KG1 (cell line): ENCODE results near the gene DBNDD2.

ENCODE experiments used
- DNase-seq: peaks from one replicate; lab custom pipeline; 2025; lab: John Stamatoyannopoulos, UW

The DBNDD2 gene

DNA sequence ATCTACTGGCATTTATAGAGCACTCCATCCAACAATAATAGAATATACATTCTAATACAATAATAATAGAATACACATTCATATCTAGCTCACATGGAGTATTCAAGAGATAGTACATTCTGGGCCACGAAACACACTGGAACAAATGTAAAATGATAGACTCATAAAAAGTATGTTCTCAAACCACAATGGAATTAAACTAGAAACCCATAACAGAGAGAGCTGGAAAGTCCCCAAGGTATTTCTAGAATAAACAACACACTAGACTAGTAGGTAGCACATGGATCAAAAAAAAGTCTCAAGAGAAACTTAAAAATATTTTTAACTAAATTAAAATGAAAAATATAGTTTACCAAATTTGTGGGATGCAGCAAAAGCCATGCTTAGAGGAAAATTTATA lies 20.8 kb upstream of the DBNDD2 start:
- no peak for DNase-seq

DNA sequence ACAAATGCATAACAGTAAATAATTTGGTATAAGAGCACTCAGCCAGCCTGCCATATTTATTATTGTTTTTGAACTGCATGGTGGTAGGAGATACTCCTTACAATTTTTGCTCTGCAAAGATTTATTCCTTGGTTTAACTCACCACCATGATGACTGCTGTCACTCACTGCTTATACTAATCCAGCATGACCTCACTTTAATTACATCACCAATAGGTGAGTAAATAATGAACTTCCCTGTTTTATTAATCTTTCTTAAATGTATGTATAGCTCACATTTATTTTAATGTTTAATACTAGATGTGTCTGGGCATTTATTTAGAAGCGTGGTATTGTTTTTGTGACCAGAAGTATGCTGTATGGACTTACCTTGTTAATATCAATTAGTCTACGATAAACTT lies 17.2 kb upstream of the DBNDD2 start:
- DNase-seq, result no peak

DNA sequence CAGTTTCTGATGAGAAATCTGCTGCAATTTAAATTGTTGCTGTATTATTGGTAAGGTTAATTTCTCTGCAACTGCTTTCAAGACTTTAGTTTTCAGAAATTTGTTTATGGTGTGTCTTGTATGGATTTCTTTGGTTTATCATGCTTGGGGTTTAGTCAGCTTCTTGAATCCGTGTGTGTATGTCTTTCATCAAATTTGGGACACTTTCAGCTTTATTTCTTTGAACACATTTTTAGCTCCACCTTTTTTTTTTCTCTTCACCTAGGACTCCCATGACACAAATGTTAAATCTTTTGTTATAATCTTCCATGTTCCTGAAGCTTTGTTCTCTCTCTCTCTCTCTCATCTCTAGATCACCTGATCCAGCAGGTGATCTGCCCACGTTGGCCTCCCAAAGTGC lies 16.5 kb upstream of the DBNDD2 start:
- DNase-seq, result no peak

DNA sequence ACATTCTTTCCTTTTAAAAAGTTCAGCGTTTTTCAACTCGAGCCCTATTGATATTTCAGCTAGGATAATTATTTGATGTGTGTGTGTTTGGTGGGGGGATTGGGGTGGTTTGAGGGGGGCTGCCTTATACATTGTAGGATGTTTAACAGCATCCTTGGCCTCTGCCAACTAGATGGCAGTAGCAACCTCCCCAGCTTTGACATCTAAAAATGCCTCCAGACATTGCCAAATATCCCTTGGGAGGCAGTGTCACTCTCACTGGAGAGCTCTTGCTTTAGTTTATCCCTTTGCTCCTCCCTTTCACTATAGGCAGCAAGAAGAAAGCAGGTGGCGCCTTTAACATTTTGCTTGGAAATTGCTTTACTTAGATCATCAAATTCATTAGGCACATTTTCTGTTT lies 15.4 kb upstream of the DBNDD2 start:
- no peak for DNase-seq

DNA sequence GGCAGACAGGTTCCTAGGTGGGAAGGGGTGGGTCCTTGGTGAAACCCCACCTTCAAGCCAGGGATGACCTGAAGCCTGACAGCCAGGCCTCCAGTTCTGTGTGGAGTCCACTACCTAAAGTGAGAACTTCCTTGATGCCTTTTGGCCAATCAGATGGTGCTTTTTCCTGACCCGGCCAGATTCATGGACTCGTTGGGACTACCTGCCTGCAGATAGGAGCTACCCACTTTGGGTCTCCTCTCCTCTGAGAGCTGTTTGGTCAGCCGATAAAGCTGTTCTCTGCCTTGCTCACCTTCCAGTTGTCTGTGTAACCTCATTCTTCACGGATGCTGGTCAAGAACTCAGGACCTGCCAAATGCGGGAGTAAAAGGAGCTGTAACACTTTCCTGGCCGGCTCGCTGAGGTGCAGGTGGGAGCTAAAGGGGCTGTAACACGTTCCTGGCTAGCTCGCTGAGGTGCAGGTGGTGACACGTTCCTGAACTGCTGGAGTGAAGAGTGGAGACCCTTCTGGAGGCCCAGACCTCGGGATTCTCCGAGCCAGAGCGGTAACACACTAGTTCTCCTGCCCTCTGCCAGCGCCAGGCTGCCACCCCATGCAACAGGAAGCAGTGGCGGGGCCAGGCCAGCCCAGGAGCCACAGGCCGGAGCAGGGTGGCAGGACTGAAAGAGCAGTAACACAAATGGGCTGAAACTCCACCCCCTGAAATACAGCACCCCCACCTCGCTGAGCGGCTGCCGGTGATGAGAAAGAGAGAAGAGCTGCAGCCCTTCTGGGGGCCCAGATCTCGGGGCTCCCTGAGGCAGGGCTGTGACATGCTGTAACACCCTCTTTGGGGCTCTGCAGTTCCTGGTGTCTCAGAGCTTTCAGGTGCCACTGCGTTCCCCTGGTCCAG lies 13.6 kb upstream of the DBNDD2 start:
- no peak for DNase-seq

DNA sequence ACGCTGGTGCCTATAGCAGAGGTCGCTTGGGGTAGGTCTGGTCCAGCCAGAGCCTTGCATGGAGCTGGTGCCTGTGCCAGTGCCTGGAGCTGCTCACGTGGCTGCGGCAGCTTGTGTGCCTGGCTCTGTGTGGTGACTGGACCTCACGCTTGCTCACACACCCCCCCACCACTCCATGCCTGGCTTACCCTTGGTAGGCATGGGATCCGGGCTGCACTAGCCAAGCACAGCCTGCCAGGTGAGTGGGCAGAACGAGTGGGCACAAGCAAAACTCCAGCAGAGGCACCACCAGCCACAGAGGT lies 13.0 kb upstream of the DBNDD2 start:
- no peak for DNase-seq

DNA sequence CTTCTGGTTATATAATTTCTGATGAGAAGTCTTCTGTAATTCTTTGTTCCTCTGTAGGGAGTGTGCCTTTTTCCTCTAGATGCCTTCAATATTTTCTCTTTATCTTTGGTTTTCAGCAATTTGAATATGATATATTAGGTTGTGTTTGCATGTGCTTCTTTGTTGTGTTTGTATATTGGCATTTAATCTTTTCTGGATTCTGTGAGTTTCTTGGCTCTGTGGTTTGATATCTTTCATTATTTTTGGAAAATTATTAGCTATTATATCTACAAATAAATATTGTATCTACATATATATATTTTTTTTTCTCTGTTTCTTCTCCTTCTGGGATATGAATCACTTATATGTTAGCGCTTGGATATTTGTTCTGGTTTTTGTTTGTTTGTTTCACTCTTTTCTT lies 9.1 kb upstream of the DBNDD2 start:
- no peak for DNase-seq

DNA sequence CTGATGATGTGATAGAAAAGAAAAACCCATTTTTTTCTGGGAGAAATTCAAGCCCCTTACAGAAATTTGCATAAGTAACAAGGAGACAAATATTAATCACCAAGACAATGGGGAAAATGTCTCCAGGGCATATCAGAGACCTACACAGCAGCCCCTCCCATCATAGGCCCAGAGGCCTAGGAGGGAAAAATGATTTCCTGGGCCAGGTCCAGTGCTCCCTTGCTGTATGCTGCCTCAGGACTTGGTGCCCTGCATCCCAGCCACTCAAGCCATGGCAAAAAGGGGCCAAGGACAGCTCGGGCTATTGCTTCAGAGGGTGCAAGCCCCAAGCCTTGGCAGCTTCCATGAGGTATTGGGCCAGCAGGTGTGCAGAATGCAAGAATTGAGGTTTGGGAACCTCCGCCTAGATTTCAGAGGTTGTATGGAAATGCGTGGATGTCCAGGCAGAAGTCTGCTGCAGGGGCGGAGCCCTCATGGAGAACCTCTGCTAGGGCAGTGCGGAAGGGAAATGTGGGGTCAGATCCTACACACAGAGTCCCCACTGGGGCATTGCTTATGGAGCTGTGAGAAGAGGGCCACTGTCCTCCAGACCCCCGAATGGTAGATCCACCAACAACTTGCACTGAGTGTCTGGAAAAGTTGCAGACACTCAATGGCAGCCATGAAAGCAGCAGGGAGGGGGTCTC lies 7.6 kb upstream of the DBNDD2 start:
- DNase-seq, result no peak

DNA sequence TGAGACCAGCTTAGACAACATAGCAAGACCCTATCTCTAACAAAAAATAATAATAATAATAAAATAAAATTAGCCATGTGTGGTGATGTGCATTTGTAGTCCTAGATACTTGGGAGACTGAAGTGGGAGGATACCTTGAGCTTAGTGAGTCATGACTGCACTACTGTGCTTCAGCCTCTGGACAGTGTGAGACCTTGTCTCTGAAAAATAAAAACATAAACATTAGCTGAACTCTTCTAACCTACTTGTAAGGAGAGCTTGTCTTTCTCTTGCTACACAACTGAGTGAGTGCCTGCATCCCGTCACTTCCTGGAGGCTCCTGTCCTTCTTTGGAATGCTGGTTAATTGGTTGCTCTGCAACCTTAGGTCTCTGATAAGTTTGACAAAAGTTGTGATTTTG lies 5.1 kb upstream of the DBNDD2 start:
- DNase-seq, result no peak

DNA sequence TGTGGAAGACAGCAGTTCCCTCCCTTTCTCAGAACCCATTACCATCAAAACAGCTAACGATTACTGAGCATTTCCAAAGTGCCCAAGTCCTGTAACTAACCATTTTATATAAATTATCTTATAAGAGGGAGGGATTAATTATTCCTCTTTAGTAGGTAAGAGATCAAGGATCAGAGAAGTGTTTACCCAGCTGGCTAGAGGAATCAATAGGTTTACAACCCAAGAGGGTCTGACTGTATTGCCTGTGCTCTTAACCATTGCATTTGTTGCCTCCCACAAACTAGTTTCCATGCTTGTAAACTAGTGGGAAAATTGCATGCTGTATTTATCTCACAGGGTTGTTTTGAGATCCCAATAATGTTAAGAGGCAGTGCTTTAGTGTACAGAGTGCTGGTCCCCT lies 3.7 kb upstream of the DBNDD2 start:
- no peak for DNase-seq

DNA sequence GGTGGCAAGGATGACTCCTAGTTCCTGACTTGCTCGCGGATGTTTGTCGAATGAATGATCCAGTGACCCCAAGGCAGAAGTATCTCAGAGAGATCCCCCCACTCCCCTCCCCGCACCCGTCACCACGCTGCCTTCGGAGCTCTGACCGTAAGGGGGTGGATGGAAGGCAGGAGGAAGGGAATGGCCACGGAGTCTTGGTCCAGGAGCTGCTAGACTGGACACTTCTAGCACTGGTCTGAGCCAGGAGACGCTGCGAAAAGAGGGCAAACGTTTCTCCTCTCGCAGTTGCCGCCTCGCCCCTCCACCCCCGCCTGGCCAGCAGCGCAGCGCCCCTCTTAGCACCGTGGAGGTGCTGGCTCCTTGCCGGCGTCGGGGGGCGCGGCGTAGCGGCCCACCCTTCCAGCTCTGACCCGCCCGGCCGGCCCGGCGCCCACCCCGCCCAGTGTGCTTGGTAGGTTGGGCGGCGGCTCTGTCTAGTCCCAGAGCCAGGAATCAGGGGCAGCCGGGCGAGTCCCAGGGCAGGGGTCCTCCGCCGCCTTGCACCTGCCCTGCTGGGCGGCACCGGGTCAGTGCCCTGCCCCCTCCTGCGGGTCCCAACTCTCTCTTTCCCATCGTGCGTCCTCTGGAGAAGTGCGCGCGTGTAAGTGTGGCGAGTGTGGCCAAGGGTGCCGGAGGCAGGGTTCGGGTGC lies 2.4 kb upstream of the DBNDD2 start:
- DNase-seq, result no peak

DNA sequence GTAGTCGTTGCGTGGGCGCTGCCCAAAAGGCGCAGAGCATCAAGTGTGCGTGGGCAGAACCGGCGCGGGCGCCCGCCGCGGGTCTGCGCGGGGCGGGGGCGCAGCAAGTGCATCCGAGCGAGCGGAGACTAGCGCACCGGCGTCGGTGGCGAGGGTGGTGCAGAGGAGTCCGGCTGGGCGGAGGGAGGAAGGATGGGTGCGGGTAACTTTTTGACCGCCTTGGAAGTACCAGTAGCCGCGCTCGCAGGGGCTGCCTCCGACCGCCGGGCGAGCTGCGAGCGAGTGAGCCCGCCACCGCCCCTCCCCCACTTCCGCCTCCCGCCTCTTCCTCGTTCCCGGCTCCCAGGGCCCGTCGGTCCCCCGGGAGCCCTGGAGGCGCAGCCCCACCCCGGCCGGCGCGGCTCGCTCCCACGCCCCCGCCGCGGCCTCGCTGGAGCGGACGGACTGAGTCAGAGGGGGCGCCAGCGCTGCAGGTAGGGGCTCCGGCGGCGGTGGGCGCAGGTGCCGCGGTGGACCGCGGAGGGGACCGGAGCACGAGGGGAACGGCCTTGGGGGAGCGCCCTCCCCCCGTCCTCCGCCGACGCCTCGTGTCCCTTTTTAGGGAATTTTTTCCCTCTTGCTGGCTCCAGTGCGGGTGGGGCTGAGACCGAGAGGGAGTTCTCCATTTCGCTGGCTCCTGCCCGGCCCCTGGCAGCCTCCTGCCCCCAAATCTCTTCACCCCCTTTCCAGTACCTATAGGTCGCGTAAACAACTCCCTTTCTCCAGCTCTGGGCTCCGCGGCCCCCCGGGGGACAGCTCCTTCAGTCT lies 1.6 kb upstream of the DBNDD2 start:
- DNase-seq, result no peak

DNA sequence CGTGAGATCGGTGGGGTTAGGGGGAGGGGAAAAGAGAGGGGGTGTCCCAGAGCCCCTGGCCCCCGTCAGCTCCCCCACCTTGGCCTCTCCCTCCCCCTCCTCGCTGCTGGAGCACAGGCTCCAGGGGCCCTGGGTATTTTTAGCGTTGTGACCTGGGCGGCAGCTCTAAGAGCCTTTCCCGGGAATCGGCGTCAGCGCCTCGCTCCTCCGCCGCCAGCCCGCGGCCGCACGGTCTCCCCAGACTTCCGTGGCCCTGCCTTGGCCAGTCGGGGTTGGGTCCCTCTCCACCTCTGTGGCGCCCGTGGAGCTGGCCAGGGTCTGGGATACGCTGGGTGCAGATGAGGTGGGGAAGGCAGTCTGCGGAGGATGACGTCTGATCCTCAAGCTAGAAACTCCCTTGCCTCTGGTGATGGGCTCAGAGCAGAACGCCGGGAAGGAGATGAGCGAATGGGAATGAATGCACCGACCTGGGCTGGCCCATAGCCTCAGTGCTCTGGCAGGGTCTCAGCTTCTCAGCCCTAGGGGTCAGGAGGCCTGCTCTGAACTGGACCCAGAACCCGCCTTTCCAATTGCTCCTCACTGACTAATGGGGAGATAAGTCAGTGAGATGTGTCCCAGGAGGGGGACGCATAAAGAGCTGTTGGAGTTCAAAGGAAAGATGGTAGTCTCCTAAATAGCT lies 883 bp upstream of the DBNDD2 start:
- DNase-seq, result no peak

DNA sequence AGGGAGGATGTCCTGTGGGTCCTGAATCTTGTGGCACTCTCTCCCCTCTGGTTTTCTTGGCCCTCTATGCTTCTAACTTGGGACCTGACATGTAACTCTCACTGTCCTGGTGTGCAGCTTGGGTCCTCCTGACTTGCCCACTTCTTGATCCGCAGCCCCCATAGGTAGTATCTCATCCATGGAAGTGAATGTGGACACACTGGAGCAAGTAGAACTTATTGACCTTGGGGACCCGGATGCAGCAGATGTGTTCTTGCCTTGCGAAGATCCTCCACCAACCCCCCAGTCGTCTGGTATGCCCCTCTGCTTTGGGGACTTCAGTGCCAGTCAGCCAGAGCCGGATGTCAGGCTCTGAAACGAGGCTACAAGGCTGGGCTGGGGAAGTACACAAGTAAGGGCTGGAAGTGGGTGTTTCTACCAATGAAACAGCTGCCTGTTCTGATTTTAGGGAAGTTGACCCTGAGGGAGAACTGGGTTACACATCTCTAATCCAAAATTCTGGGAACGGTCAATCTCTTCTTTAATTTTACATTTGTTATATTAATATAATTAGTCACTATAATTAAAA lies 641 bp downstream of the DBNDD2 start:
- DNase-seq, result no peak

DNA sequence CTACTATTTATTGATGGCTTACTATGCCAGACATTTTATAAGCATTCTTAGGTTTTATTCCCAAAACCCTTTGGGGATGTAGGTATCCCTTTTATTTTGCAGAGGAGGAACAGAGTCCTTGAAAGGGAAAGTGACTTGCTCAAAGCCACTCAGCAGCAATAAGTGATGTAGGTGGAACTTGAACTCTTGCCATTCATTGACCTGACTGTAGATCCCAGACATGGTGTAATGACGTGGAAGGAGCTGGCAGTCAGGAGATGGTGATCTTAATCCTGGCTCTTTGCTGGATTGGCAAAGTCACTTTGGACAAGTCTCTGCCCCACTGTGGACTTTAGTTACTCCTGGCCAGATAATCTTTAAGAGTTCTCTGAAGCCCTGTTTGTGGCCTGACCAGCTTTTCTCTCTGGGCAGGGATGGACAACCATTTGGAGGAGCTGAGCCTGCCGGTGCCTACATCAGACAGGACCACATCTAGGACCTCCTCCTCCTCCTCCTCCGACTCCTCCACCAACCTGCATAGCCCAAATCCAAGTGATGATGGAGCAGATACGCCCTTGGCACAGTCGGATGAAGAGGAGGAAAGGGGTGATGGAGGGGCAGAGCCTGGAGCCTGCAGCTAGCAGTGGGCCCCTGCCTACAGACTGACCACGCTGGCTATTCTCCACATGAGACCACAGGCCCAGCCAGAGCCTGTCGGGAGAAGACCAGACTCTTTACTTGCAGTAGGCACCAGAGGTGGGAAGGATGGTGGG lies 1.6 kb downstream of the DBNDD2 start:
- DNase-seq, result no peak

DNA sequence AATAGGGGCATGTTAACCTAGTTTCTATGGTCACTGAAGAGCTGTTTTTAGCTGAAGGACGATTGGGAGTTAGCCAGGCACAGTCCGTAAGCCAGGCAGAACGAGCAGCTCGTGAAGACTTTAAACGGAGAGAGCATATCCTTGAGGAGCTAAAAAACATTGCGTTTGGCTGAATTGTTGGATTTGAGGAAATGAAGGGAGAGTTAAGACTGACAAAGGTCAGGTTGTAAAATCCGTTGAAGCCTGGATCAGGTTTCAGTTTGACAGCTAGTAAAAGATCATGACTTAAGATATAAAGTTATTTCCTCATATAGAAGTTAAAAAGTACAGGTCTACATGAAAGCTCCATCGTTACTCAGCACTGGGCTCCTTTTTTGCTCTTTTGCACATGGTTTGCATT lies 2.8 kb downstream of the DBNDD2 start:
- no peak for DNase-seq

DNA sequence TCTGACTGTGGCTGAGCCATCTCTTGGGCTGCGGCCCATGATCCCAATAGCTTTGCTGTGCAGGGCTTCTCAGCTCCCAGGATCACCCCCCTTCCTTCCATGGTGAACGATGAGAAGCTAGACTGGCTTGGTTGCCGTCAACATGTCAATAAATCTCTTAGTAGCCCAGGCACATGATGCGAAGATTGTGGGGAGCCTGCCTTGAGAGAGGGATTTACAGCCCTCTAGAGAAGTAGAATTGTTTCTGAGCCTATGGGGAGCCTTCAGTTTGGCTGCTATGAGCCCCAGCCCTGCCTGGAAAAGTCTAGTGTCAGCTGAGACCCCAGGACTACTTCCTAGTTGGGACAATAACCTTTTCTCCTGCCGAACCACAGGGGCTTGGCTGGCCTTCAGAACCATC lies 4.6 kb downstream of the DBNDD2 start:
- no peak for DNase-seq

DNA sequence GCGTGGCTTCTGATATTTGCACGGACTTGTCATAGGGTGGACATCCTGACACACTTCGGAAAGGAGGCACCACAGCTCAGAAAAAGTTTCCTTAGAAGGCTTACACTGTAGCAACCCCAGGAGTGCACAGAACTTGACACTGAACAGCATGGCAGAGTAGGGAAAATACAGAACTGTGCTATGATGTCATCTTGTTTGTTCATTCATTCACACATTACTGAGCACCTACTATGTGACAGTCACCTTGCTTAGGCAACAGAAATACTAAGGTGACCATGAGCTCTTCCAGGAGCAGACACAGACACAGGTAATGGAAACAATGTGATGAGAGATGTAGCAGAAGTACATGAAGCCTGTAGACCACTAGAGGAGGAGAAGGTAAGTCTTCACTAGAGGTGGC lies 5.4 kb downstream of the DBNDD2 start:
- no peak for DNase-seq

DNA sequence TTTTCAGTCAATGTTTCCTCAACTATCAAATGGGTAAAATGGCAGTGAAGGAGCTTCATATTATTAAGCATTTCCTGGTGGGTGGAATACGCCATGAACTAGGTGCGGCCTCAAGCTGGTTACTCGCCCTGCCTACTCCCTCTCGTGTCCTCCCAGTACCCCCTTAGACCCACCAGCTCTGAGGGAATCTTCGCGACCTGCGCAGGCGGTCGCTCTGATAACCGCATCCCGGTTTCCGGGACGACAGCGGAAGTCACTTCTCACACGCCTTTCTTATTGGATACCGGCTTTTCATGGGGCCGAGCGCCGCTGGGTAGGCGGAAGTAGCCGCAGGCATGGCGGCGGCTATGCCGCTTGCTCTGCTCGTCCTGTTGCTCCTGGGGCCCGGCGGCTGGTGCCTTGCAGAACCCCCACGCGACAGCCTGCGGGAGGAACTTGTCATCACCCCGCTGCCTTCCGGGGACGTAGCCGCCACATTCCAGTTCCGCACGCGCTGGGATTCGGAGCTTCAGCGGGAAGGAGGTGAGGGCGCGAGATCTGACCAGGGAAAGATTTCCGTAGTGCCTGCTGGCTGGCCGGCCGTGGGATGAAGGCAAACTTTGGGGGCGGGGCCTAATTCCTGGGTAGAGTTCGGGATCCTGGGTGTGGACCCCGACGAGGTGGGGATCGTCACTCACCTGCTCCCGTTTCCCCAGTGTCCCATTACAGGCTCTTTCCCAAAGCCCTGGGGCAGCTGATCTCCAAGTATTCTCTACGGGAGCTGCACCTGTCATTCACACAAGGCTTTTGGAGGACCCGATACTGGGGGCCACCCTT lies 7.9 kb downstream of the DBNDD2 start, which contains the start of gene PIGT:
TSS of gene PIGT (plus strand) at position 320 of the 816 bp plus-strand sequence. CDS start at position 336, 16 bp downstream.
- DNase-seq, result peak; percentile 82

DNA sequence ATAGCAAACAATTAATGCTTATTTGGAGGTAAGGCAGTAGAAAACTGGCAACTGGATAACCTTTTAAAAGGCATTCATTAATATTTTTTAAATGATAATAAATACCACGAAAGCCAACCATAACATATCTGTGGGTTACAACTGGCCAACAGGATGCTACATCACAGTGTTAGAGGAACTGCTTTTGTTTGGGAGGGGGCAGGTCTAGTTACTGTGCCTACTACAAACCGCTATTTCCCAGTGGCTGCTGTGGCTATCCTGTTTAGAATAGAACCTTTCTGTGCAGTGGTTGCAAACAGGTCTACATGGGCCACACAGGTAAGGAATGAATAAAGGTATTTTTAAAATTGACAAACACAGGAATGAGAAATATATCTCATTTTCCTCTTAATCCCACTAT lies 8.8 kb downstream of the DBNDD2 start:
- DNase-seq, result no peak
